Lower leg skin (tissue), 4 donors: ENCODE results near the gene CTNNB1. TPM values are rescaled to one million over a fixed set of nuclear protein-coding genes. Genes with fewer than 3 reads are reported as not detected.

Experiments used
- DNase-seq, 2 donors: peaks; one replicate each; pipeline ENCODE4 v3.0.0-alpha.2; 2019; ENCODE audit warnings: low spot score in 2 of 2
- H3K4me3 ChIP-seq: fragments of 200-600 bp; sonication (generic); 2 replicates; pipeline ENCODE4 v1.5.1; 2017; ENCODE audit warnings: mild to moderate bottlenecking, low read depth; ENCODE audit not compliant: poor library complexity, severe bottlenecking
- CTCF ChIP-seq, 3 donors: fragments of 450-650 bp; IDR thresholded peaks; one replicate each; pipeline ENCODE4 v1.5.1; 2016; ENCODE audit warnings: antibody characterized with exemption in 3 of 3, mild to moderate bottlenecking in 3 of 3, moderate library complexity in 2 of 3
- POLR2A ChIP-seq, 2 donors: fragments of 450-650 bp; IDR thresholded peaks; one replicate each; pipeline ENCODE4 v1.6.1; 2016 to 2017; ENCODE audit warnings: antibody characterized with exemption in 2 of 2, mild to moderate bottlenecking in 1 of 2, moderate library complexity in 1 of 2
- WGBS, 2 donors: methylation state at CpG; one replicate each; pipeline ENCODE4 v1.1.5; 2018; 5-methylcytosine and 5-hydroxymethylcytosine counted together
- intact Hi-C: fragments of 100-400 bp; cut with DNase I; formaldehyde crosslinking; loops from one replicate; pipeline ENCODE4 v1.15.0; 2023; ENCODE audit warnings: low total_unique reads
- total RNA-seq, 4 donors: library from RNA; depleted of rRNA; stranded (reverse); fragments of >200 nt; gene quantifications; one replicate each; pipeline ENCODE4 v1.1.0, GENCODE V29; 2016

The CTNNB1 gene
- total RNA-seq, 4 donors from 2014 or later = 263 to 421 (median 300) TPM

DNA sequence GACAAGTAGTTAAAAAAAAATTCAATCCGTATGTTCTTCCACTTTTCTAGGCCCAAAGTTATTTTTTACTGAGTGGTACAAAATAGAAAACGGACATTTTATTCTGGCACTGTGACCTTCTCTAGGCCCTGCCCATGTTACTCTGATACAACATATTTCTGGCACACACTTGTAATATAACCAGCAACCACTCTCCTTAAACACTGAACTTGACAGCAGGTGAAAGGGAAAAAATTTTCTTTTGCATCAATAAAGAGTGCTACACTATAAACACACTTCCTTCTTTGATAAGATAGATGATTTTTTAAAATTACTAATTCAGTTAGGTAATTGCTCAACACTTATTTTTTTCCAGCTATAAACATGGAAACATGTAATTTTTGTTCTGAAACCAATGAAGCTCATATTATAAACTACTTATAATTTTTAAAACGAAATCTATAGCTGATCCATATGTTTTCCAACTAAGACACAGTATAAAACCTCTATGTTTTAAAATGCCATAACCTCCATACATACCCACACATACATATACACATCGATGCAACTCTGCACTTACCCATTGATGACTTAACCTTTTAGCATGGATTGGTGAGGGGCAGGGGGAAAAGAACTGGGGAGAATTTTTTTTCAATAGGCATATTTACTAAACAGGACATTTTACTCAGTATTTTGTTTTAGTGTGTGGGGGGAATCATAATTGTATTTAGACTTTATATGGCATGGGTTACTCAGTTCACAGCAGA, 5.3 kb upstream of the CTNNB1 start:
- TF ChIP-seq POLR2A (IDR thresholded peaks at IDR 0.05) (no peak), CTCF (IDR thresholded peaks at IDR 0.05) (no peak)
- intact Hi-C loops = no loop called here
- no peak for DNase-seq
- H3K4me3 ChIP-seq = no peak overlapping the region
- 82 to 84% methylated on average over 4 of the region's 4 CpGs for WGBS, 2 donors

GRCh38 chr3:41194701-41195100, 4.6 kb upstream of the CTNNB1 start:
- no peak for TF ChIP-seq CTCF (IDR thresholded peaks at IDR 0.05)
- no peak for TF ChIP-seq POLR2A (IDR thresholded peaks at IDR 0.05)
- DNase-seq = no peak
- intact Hi-C loops = no loop called here
- no peak overlapping the region for H3K4me3 ChIP-seq
- WGBS, 2 donors = 93 to 94% methylated on average over 8 of the region's 8 CpGs

DNA sequence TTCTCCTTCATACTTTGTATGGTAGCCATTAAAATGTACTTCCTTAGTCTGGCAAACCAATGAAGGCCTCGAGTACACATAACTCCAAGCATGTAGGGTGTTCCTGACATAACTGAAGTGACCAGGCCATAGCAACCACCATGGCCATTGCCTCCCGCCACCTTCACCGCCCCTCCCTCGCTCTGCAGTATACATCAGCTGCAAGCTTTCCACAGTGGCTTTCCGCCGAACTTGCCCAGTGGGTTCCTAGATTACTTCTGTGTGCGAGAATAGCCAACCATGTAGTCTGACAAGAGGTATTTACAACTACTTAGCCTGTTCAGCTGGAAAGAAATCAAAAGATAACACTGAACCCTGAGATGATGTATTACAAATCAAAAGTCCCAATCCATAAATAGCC, 3.4 kb upstream of the CTNNB1 start:
- no peak overlapping the region for H3K4me3 ChIP-seq
- WGBS, 2 donors = 89 to 93% methylated on average over 7 of the region's 7 CpGs
- TF ChIP-seq POLR2A (IDR thresholded peaks at IDR 0.05) (no peak), CTCF (IDR thresholded peaks at IDR 0.05) (no peak)
- DNase-seq = peak in 1 of 2 donors; percentile 74
- intact Hi-C loops = no loop called here

GRCh38 chr3:41196499-41197410, 2.5 kb upstream of the CTNNB1 start:
- intact Hi-C loops = no loop called here
- no peak overlapping the region for H3K4me3 ChIP-seq
- DNase-seq = no peak
- TF ChIP-seq CTCF (IDR thresholded peaks at IDR 0.05) = no peak
- no peak for TF ChIP-seq POLR2A (IDR thresholded peaks at IDR 0.05)
- 90 to 91% methylated on average over 9 of the region's 9 CpGs for WGBS, 2 donors

GRCh38 chr3:41198046-41198445, 1.3 kb upstream of the CTNNB1 start:
- intact Hi-C loops = no loop called here
- TF ChIP-seq CTCF (IDR thresholded peaks at IDR 0.05) (no peak), POLR2A (IDR thresholded peaks at IDR 0.05) (no peak)
- no peak for DNase-seq
- H3K4me3 ChIP-seq = no peak overlapping the region
- 75 to 76% methylated on average over 7 of the region's 7 CpGs for WGBS, 2 donors
